ENCODE data around the gene SNRNP200.
"Not testable (repeated sequence)": the region's sequence is repeated elsewhere in the genome, so short reads cannot be mapped to it uniquely, and the experiment has no call there.

Gene SNRNP200

GRCh38 chr2:96325041-96325883 lies 19.9 kb upstream of the SNRNP200 start, which contains the start of gene ITPRIPL1:
ITPRIPL1 (plus strand) TSS chr2:96325317; CDS start chr2:96325840, 523 bp downstream.
- no peak for DNase-seq

GRCh38 chr2:96324721-96325040 lies 19.3 kb upstream of the SNRNP200 start:
- DNase-seq: no peak

GRCh38 chr2:96323849-96324248 lies 18.5 kb upstream of the SNRNP200 start:
- DNase-seq: no peak

GRCh38 chr2:96320728-96321622 lies 15.6 kb upstream of the SNRNP200 start:
- DNase-seq: no peak

GRCh38 chr2:96320326-96320725 lies 15.0 kb upstream of the SNRNP200 start:
- no peak for DNase-seq

GRCh38 chr2:96319396-96319795 lies 14.1 kb upstream of the SNRNP200 start:
- DNase-seq: no peak

- no peak for DNase-seq
Measured at GRCh38 chr2:96318723-96319122, 13.4 kb upstream of the SNRNP200 start.

GRCh38 chr2:96317584-96317997 lies 12.2 kb upstream of the SNRNP200 start:
- no peak for DNase-seq

GRCh38 chr2:96316999-96317398 lies 11.7 kb upstream of the SNRNP200 start:
- DNase-seq: no peak

GRCh38 chr2:96315400-96316071 lies 10.2 kb upstream of the SNRNP200 start:
- no peak for DNase-seq

- DNase-seq: no peak
Measured at GRCh38 chr2:96315005-96315399, 9.7 kb upstream of the SNRNP200 start.

GRCh38 chr2:96308248-96308647 lies 2.9 kb upstream of the SNRNP200 start:
- DNase-seq: no peak

- DNase-seq: no peak
Measured at GRCh38 chr2:96306370-96306769, 1.0 kb upstream of the SNRNP200 start.

- DNase-seq: no peak
Measured at GRCh38 chr2:96305979-96306308, 598 bp upstream of the SNRNP200 start.

- no peak for DNase-seq
Measured at GRCh38 chr2:96304606-96305005, 740 bp downstream of the SNRNP200 start.

GRCh38 chr2:96301865-96302264 lies 3.5 kb downstream of the SNRNP200 start:
- no peak for DNase-seq

GRCh38 chr2:96296925-96297324 lies 8.4 kb downstream of the SNRNP200 start:
- no peak for DNase-seq

- DNase-seq: not testable (repeated sequence)
Measured at GRCh38 chr2:96294271-96294670, 11.1 kb downstream of the SNRNP200 start.

- no peak for DNase-seq
Measured at GRCh38 chr2:96291751-96292150, 13.6 kb downstream of the SNRNP200 start.

GRCh38 chr2:96287273-96287856 lies 18.0 kb downstream of the SNRNP200 start:
- no peak for DNase-seq

GRCh38 chr2:96276787-96277499 lies 28.4 kb downstream of the SNRNP200 start:
- no peak for DNase-seq

- DNase-seq: no peak
Measured at GRCh38 chr2:96274355-96275056, 30.8 kb downstream of the SNRNP200 start.

All from hippocampal formation (tissue), 2 donors.